ENCODE measurements around the gene ZNF688. TPM values are rescaled to one million over a fixed set of nuclear protein-coding genes. Genes with fewer than 3 reads are reported as not detected.

Gene ZNF688
- total and polyA plus RNA-seq, 2 of the 8 experiments (the other 6 are each of a cell fraction or from before 2014, with no cell fraction given) = 2.7 to 3.5 TPM

DNA sequence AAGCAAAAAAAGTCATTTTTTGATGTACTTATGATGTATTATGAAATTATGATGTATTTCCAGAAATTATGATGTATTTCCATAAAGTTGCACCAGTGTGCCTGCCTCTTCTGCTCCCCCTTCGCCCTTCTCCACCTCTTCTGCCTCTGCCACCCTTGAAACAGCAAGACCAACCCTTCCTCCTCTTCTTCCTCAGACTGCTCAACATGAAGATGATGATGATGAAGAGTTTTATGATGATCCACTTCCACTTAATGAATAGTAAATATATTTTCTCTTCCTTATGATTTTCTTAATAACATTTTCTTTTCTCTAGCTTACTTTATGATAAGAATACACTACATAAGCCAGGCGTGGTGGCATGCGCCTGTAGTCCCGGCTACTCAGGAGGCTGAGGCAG is 21.4 kb upstream of the ZNF688 start:
- no peak overlapping the region for H3K23ac ChIP-seq (ENCODE audit: insufficient read length)
- H4K20me1 ChIP-seq (replicated peaks in 1 of 2; ENCODE audit: control insufficient read depth in 1 of 2, insufficient read depth in 2 of 2, low read length in 2 of 2) = no peaks in the 10 kb centered on the region
- H3K4me1 ChIP-seq (replicated peaks in 1 of 4; ENCODE audit: control insufficient read depth in 3 of 4, insufficient read depth in 4 of 4, low read length in 3 of 4) = no peaks in the 10 kb centered on the region
- no peak overlapping the region for H2BK20ac ChIP-seq (ENCODE audit: low read length)
- no peaks in the 10 kb centered on the region for H3K79me1 ChIP-seq (ENCODE audit: low read depth, low read length)
- no peak overlapping the region for H3K56ac ChIP-seq (replicated peaks; ENCODE audit: insufficient read length, low read depth, low read length)
- H3K27ac ChIP-seq (ENCODE audit: low read depth, low read length) = no peak overlapping the region
- no peak overlapping the region for H3K9ac ChIP-seq (replicated peaks in 1 of 4; ENCODE audit: extremely low read depth in 1 of 4, low read depth in 3 of 4, low read length in 3 of 4)
- H2AFZ ChIP-seq (ENCODE audit: low read length) = no peak overlapping the region
- ChIA-PET POLR2A (ENCODE audit: partially characterized antibody) (interaction anchor here (1.5 kb wide), 1 partner anchor 18 kb away, joined by 6 read pairs; the partner anchor contains the start of gene ZNF689), CTCF (ENCODE audit: partially characterized antibody) (interaction anchor here (0.8 to 3.6 kb wide), 6 partner anchors 11 to 163 kb away, joined by 3 to 14 read pairs (median 4); partner anchors contain the start of gene DCTPP1)
- no peak overlapping the region for H2BK120ac ChIP-seq (replicated peaks; ENCODE audit: low read depth, low read length)
- H3K23me2 ChIP-seq (ENCODE audit: low read depth, low read length) = no peaks in the 10 kb centered on the region
- H4K91ac ChIP-seq (replicated peaks; ENCODE audit: insufficient read length, low read length) = no peak overlapping the region
- no peak for TF ChIP-seq EP300 (IDR thresholded peaks at IDR 0.05; ENCODE audit: borderline replicate concordance in 1 of 2, low read depth in 2 of 2, low read length in 2 of 2)
- no peak overlapping the region for H3K14ac ChIP-seq (ENCODE audit: insufficient read length)
- H2BK12ac ChIP-seq (ENCODE audit: low read depth, low read length) = no peak overlapping the region
- no peak overlapping the region for H3K4me2 ChIP-seq (ENCODE audit: insufficient read depth in 1 of 2, low read depth in 2 of 2, low read length in 2 of 2)
- 87% methylated on average over 4 of the region's 4 CpGs; no CpG with 5 or more reads in 1 of the 2 experiments for WGBS, 2 experiments (ENCODE audit: extremely low coverage in 1 of 2, insufficient coverage in 1 of 2, insufficient read length in 1 of 2, insufficient replicate concordance in 2 of 2, low coverage in 1 of 2, low lambda C conversion rate in 2 of 2, missing lambda C conversion rate in 1 of 2)
- no peak overlapping the region for H3K18ac ChIP-seq (ENCODE audit: extremely low read depth, low read length)
- no peak overlapping the region for H2BK5ac ChIP-seq (ENCODE audit: low read depth, low read length)
- no peak overlapping the region for H4K5ac ChIP-seq (ENCODE audit: insufficient read length, low read depth, low read length)
- no peak overlapping the region for H3K4ac ChIP-seq (replicated peaks; ENCODE audit: insufficient read length, low read depth, low read length)
- FAIRE-seq (no peak), DNase-seq (ENCODE audit: low read depth in 1 of 2, low spot score in 2 of 2) (no peak)
- no peak overlapping the region for H2BK15ac ChIP-seq (ENCODE audit: low read length)
- H2AK5ac ChIP-seq (ENCODE audit: low read depth, low read length) = no peak overlapping the region
- no peaks in the 10 kb centered on the region for H3K9me3 ChIP-seq (ENCODE audit: insufficient read depth in 2 of 2, low read depth in 1 of 2, low read length in 1 of 2)
- no peaks in the 10 kb centered on the region for H3K79me2 ChIP-seq (ENCODE audit: control insufficient read depth in 1 of 2, insufficient read depth in 2 of 2, low read length in 2 of 2)
- peaks cover 0 to 1% (median 0%) of the 10 kb centered on the region in 4 experiments; a peak in 2 of 8 replicates for H3K36me3 ChIP-seq (ENCODE audit: control insufficient read depth in 2 of 4, insufficient read depth in 4 of 4, low read length in 3 of 4)
- no peak overlapping the region for H4K8ac ChIP-seq (ENCODE audit: extremely low read depth, insufficient read depth, low read length)
- no peaks in the 10 kb centered on the region for H3K27me3 ChIP-seq (replicated peaks in 1 of 4; ENCODE audit: control insufficient read depth in 3 of 4, extremely low read depth in 1 of 4, insufficient read depth in 3 of 4, low read length in 3 of 4)
- H3K4me3 ChIP-seq (ENCODE audit: extremely low read depth in 1 of 4, insufficient read depth in 2 of 4, low read depth in 3 of 4, low read length in 4 of 4) = no peak overlapping the region

All from H1 (cell line).